ENCODE data around the gene AUTS2. TPM values are rescaled to one million over a fixed set of nuclear protein-coding genes. Genes with fewer than 3 reads are reported as not detected.

Gene AUTS2
- total RNA-seq, 1 donor from 2014 or later: 53.0 TPM

DNA sequence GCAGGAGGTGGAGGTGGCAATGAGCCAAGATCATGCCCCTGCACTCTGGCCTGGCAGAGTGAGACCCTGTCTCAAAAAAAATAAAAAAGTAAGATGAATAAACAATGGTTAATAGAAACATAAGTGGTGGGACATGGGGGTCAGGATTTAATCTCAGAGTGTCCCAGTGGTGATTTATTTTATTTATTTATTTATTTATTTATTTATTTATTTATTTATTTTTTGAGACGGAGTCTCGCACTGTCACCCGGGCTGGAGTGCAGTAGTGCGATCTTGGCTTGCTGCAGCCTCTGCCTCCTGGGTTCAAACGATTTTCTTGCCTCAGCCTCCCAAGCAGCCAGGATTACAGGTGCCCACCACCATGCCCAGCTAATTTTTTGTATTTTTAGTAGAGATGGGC lies 1051.0 kb downstream of the AUTS2 start:
- TF ChIP-seq POLR2A (IDR thresholded peaks at IDR 0.05): no peak
- TF ChIP-seq, protein P1, sequence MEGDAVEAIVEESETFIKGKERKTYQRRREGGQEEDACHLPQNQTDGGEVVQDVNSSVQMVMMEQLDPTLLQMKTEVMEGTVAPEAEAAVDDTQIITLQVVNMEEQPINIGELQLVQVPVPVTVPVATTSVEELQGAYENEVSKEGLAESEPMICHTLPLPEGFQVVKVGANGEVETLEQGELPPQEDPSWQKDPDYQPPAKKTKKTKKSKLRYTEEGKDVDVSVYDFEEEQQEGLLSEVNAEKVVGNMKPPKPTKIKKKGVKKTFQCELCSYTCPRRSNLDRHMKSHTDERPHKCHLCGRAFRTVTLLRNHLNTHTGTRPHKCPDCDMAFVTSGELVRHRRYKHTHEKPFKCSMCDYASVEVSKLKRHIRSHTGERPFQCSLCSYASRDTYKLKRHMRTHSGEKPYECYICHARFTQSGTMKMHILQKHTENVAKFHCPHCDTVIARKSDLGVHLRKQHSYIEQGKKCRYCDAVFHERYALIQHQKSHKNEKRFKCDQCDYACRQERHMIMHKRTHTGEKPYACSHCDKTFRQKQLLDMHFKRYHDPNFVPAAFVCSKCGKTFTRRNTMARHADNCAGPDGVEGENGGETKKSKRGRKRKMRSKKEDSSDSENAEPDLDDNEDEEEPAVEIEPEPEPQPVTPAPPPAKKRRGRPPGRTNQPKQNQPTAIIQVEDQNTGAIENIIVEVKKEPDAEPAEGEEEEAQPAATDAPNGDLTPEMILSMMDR (IDR thresholded peaks at IDR 0.05): no peak
- Histone ChIP-seq H3K9me3 (no peaks in the 10 kb centered on the region), H3K4me1 (no peaks in the 10 kb centered on the region), H3K27ac (no peak overlapping the region), H3K36me3 (no peaks in the 10 kb centered on the region), H3K4me3 (no peak overlapping the region), H3K27me3 (no peaks in the 10 kb centered on the region)
- DNase-seq (ENCODE audit: extremely low spot score in 2 of 2): no peak
- intact Hi-C loops (cut with DNase I): no loop called here

DNA sequence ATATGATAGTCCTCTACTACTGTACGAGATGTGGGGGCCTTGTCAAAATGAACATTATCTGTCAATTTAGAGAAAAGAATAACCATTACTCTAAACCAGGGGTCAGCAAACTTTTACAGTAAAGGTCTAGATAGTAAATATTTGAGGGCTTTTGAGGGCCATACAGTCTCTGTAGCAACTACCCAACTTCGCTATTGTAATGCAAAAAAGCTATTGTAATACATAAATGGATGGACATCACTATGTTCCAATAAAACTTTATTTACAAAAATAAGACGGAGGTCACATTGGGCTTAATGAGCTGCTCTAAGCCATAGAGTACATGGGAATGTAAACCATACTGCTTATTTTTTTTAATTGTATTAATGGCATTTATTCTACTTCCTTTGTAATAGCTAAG lies 1055.9 kb downstream of the AUTS2 start:
- no peaks in the 10 kb centered on the region for H3K27me3 ChIP-seq
- H3K4me3 ChIP-seq: no peak overlapping the region
- no peaks in the 10 kb centered on the region for H3K9me3 ChIP-seq
- no peaks in the 10 kb centered on the region for H3K36me3 ChIP-seq
- TF ChIP-seq POLR2AphosphoS5 (IDR thresholded peaks at IDR 0.05; ENCODE audit: insufficient read depth in 1 of 2, low read depth in 1 of 2): no peak
- DNase-seq (ENCODE audit: extremely low spot score in 2 of 2): no peak
- no peak overlapping the region for H3K27ac ChIP-seq
- intact Hi-C loops (cut with DNase I): no loop called here
- no peaks in the 10 kb centered on the region for H3K4me1 ChIP-seq

DNA sequence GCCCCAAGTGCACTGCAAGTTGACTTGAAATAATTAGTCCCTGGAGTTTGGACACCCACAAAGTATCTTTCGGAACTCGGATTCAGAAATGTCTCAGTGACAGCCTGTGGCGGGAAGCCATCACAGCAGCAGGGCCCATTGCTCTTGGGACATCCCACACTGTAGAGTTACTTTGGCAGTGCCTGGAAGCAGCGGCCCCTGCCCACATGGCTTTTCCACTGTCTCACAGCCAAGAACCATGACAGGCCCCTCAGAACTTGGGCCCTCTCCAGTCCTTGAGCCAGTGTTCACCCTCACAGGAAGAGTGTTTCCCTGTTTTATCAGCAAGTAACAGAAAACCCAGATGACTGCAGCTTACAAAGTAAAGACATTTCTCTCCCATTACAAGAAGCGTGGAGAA lies 1056.7 kb downstream of the AUTS2 start:
- Histone ChIP-seq H3K27ac (no peak overlapping the region), H3K36me3 (no peaks in the 10 kb centered on the region), H3K4me3 (no peak overlapping the region), H3K4me1 (no peaks in the 10 kb centered on the region), H3K27me3 (no peaks in the 10 kb centered on the region), H3K9me3 (no peaks in the 10 kb centered on the region)
- no peak for TF ChIP-seq POLR2A (IDR thresholded peaks at IDR 0.05)
- TF ChIP-seq, protein P1 (IDR thresholded peaks at IDR 0.05): no peak
- TF ChIP-seq POLR2AphosphoS5 (IDR thresholded peaks at IDR 0.05; ENCODE audit: insufficient read depth in 1 of 2, low read depth in 1 of 2): no peak
- intact Hi-C loops (cut with DNase I): no loop called here
- no peak for DNase-seq (ENCODE audit: extremely low spot score in 2 of 2)

DNA sequence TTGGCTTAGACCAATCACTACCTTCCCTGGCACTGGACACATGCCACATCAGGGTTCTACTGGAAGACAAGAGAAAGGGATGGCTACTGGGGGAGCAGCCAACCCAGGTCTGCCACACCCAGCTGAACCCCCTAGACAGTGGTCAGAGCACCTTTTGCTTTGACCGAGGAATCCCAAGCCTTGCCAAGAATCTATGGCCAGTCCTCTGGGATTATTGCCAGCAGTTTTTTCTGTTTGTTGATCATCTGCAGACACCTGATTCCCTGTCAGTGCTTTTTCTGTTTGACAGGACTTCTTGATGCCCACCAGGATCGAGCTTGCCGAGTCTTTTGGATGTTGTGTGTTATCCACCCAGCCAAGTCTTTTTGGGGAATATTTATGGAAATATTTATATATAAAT lies 1057.4 kb downstream of the AUTS2 start:
- H3K9me3 ChIP-seq: no peaks in the 10 kb centered on the region

DNA sequence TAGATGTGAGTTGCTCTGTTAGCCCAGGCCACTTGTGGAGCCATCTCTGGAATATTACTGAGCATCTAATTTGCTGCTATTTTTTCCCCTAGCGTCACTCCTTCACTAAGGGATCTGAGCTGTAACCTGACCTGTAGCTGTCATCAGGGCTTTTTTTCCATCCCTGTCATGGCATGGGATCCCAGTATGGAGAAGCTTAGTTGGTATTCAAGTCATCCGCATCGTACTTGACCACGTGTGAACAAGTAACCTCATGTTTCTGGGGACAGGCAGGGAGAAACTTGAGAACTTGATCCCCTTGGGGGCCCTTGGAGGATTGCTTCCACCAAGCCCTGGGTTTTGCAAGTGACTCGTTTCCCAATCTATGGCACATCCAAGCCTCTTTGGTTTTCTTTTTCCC lies 1059.3 kb downstream of the AUTS2 start:
- H3K9me3 ChIP-seq: no peaks in the 10 kb centered on the region
- no peaks in the 10 kb centered on the region for H3K36me3 ChIP-seq
- TF ChIP-seq, protein P1 (IDR thresholded peaks at IDR 0.05): no peak
- TF ChIP-seq POLR2AphosphoS5 (IDR thresholded peaks at IDR 0.05; ENCODE audit: insufficient read depth in 1 of 2, low read depth in 1 of 2): no peak
- no peak for TF ChIP-seq POLR2A (IDR thresholded peaks at IDR 0.05)
- DNase-seq (ENCODE audit: extremely low spot score in 2 of 2): no peak
- no peak overlapping the region for H3K27ac ChIP-seq
- H3K4me1 ChIP-seq: no peaks in the 10 kb centered on the region
- H3K4me3 ChIP-seq: no peak overlapping the region
- no peaks in the 10 kb centered on the region for H3K27me3 ChIP-seq
- intact Hi-C loops (cut with DNase I): no loop called here

More for the DNA sequence above, 1057.4 kb downstream of the AUTS2 start:
- H3K36me3 ChIP-seq: no peaks in the 10 kb centered on the region
- H3K27me3 ChIP-seq: no peaks in the 10 kb centered on the region
- no peaks in the 10 kb centered on the region for H3K4me1 ChIP-seq
- no peak overlapping the region for H3K27ac ChIP-seq
- intact Hi-C loops (cut with DNase I): no loop called here
- DNase-seq (ENCODE audit: extremely low spot score in 2 of 2): no peak
- TF ChIP-seq, protein P1 (IDR thresholded peaks at IDR 0.05): no peak
- TF ChIP-seq POLR2AphosphoS5 (IDR thresholded peaks at IDR 0.05; ENCODE audit: insufficient read depth in 1 of 2, low read depth in 1 of 2) (no peak), POLR2A (IDR thresholded peaks at IDR 0.05) (no peak)
- no peak overlapping the region for H3K4me3 ChIP-seq

Measured in vagina (tissue), 2 donors.